SK-N-SH (cell line): Measurements from ENCODE around the gene SHKBP1. TPM values are rescaled to one million over a fixed set of nuclear protein-coding genes. Genes with fewer than 3 reads are reported as not detected.
"Not testable (repeated sequence)": the region's sequence is repeated elsewhere in the genome, so short reads cannot be mapped to it uniquely, and the experiment has no call there.

Experiments
- CTCF ChIA-PET: fragments of 300-600, 350-600 bp; formaldehyde crosslinking; extraction: SDS; loops from one replicate; lab custom pipeline; 2021; lab: Yijun Ruan, JAX
- POLR2A ChIA-PET: fragments of 350-600 bp; sonication (Branson Sonifier 250); formaldehyde crosslinking; extraction: SDS; loops from one replicate; lab custom pipeline; 2020; ENCODE audit warnings: antibody characterized with exemption, inconsistent platforms; lab: Yijun Ruan, JAX
- DNase-seq: peaks from one replicate; pipeline ENCODE4 v3.0.0; 2012
- H2AFZ ChIP-seq: fragments of 200-600 bp; sonication (generic); 2 replicates; pipeline ENCODE4 v1.8.1; 2016; ENCODE audit warnings: antibody characterized with exemption, mild to moderate bottlenecking, low read depth
- H3F3A ChIP-seq: fragments of 200-600 bp; sonication (generic); replicated peaks from 2 replicates; pipeline ENCODE3; 2016; ENCODE audit warnings: antibody characterized with exemption, mild to moderate bottlenecking; ENCODE audit not compliant: insufficient read depth
- H3K27ac ChIP-seq, 2 experiments: fragments of 200-500 bp in 1 of 2; fragments of 200-600 bp in 1 of 2; sonication (Bioruptor generic) in 1 of 2; sonication (generic), shearing (Covaris generic) in 1 of 2; 2 replicates each; pipeline versions ENCODE4 v1.5.1 to v1.6.1; 2014 to 2016; ENCODE audit warnings: low read depth in 2 of 2, inconsistent platforms in 1 of 2, low read length in 1 of 2, mild to moderate bottlenecking in 1 of 2, mixed read lengths in 1 of 2
- H3K27me3 ChIP-seq: fragments of 200-600 bp; sonication (generic), shearing (Covaris generic); 2 replicates; pipeline ENCODE4 v1.6.1; 2016; ENCODE audit warnings: mixed run types; ENCODE audit not compliant: insufficient read depth
- H3K36me3 ChIP-seq, 2 experiments: fragments of 200-500 bp in 1 of 2; fragments of 200-600 bp in 1 of 2; sonication (Bioruptor generic) in 1 of 2; sonication (generic) in 1 of 2; replicated peaks in 1 of 2; 2 replicates each; pipeline versions ENCODE3 to v1.5.1; 2014 to 2016; ENCODE audit warnings: low read length in 1 of 2, mild to moderate bottlenecking in 1 of 2; ENCODE audit not compliant: insufficient read depth in 2 of 2, control insufficient read depth in 1 of 2
- H3K4me1 ChIP-seq, 2 experiments: fragments of 200-500 bp in 1 of 2; fragments of 200-600 bp in 1 of 2; sonication (Bioruptor generic) in 1 of 2; sonication (generic), shearing (Covaris generic) in 1 of 2; 2 replicates each; pipeline versions ENCODE4 v1.5.1 to v1.6.1; 2014 to 2016; ENCODE audit warnings: low read depth in 1 of 2, low read length in 1 of 2, mixed run types in 1 of 2; ENCODE audit not compliant: insufficient read depth in 2 of 2, control insufficient read depth in 1 of 2
- H3K4me2 ChIP-seq: fragments of 200-600 bp; sonication (generic), shearing (Covaris generic); 2 replicates; pipeline ENCODE4 v1.6.1; 2017; ENCODE audit warnings: mixed run types
- H3K4me3 ChIP-seq, 2 experiments: fragments of 200-500 bp in 1 of 2; fragments of 200-600 bp in 1 of 2; sonication (Bioruptor generic) in 1 of 2; sonication (generic), shearing (Covaris generic) in 1 of 2; 2 replicates each; pipeline versions ENCODE4 v1.5.1 to v1.8.1; 2014 to 2016; ENCODE audit warnings: low read depth in 2 of 2, inconsistent platforms in 1 of 2, low read length in 1 of 2, mild to moderate bottlenecking in 1 of 2, mixed read lengths in 1 of 2, moderate library complexity in 1 of 2
- H3K79me2 ChIP-seq: fragments of 200-600 bp; sonication (generic); 2 replicates; pipeline ENCODE4 v1.8.1; 2017; ENCODE audit warnings: mild to moderate bottlenecking; ENCODE audit not compliant: insufficient read depth
- H3K9ac ChIP-seq: fragments of 200-600 bp; sonication (generic); 2 replicates; pipeline ENCODE4 v1.6.1; 2017; ENCODE audit warnings: mixed run types
- H3K9me2 ChIP-seq: fragments of 200-600 bp; sonication (generic); 2 replicates; pipeline ENCODE4 v1.6.1; 2017; ENCODE audit warnings: mixed run types
- H3K9me3 ChIP-seq: fragments of 200-600 bp; sonication (generic); 2 replicates; pipeline ENCODE4 v1.6.1; 2017; ENCODE audit warnings: mixed run types, mild to moderate bottlenecking, moderate library complexity
- H4K20me1 ChIP-seq: fragments of 200-600 bp; sonication (generic); 2 replicates; pipeline ENCODE4 v1.6.1; 2017; ENCODE audit warnings: mild to moderate bottlenecking, mixed run types; ENCODE audit not compliant: insufficient read depth
- NFIC ChIP-seq: IDR thresholded peaks from 2 replicates; pipeline ENCODE4 v1.4.0; 2012; ENCODE audit warnings: borderline replicate concordance
- NRF1 ChIP-seq: IDR thresholded peaks from 2 replicates; pipeline ENCODE4 v1.6.1; 2012; ENCODE audit warnings: low read depth, mild to moderate bottlenecking, low read length
- RFX5 ChIP-seq: IDR thresholded peaks from 2 replicates; pipeline ENCODE4 v1.6.1; 2012; ENCODE audit warnings: mild to moderate bottlenecking, improper control_type of control experiment, low read length
- SIN3A ChIP-seq: IDR thresholded peaks from 2 replicates; pipeline ENCODE4 v1.6.1; 2012; ENCODE audit warnings: low read depth, mild to moderate bottlenecking, low read length, moderate library complexity, borderline replicate concordance
- WGBS: methylation state at CpG from one replicate; pipeline ENCODE4 v1.1.6; 2017; ENCODE audit warnings: low lambda C conversion rate; 5-methylcytosine and 5-hydroxymethylcytosine counted together
- polyA plus RNA-seq, 3 experiments: library from polyadenylated mRNA; depleted of rRNA; stranded (reverse); fragments of >200 nt; gene quantifications; 2 replicates each; pipeline ENCODE4 v1.2.3, GENCODE V29; 2012
- TF ChIP-seq, protein P1 (sequence below): IDR thresholded peaks from 2 replicates; pipeline ENCODE4 v1.4.0; 2012; ENCODE audit warnings: low read depth
- TF ChIP-seq, protein P2 (sequence below): IDR thresholded peaks from 2 replicates; pipeline ENCODE4 v1.6.1; 2012; ENCODE audit warnings: mild to moderate bottlenecking, low read depth, low read length, moderate library complexity
- TF ChIP-seq, protein P3 (sequence below): IDR thresholded peaks from 2 replicates; pipeline ENCODE4 v1.4.0; 2012; ENCODE audit warnings: low read depth, borderline replicate concordance

The SHKBP1 gene
- polyA plus RNA-seq, 1 of the 3 experiments (the other 2 are of a cell fraction), result 62.7 TPM

DNA sequence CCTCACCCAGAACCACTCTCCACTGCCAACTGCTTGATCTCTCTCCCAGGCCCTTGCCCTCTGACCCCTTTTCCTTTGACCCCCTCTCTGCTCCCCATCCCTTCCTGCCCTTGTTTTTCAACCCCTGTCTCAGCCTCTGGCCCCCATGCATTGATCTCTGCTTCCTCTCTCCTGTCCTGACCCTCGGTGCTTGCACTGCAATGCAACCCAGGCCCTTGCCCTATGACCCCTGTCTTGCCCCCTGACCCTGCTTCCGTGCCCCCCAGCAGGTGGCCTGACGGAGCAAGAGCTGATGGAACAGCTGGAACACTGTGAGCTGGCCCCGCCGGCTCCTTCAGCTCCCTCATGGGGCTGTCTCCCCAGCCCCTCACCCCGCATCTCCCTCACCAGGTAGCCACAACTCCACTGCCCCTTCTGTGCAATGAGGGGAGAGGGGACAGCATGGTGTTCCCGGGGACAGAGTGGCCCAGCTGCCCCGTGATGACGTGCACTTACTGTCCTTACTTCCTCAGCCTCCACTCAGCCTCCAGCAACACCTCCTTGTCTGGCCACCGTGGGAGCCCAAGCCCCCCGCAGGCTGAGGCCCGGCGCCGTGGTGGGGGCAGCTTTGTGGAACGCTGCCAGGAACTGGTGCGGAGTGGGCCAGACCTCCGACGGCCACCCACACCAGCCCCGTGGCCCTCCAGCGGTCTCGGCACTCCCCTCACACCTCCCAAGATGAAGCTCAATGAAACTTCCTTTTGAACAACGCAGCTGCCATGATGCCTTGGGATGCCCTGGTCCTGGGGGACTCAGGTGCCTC, 14.0 kb downstream of the SHKBP1 start:
- Histone ChIP-seq H3K9me2 (no peaks in the 10 kb centered on the region), H3K4me3 (no peak overlapping the region), H3K9ac (no peak overlapping the region), H3K36me3 (peaks cover 0 to 10% of the 10 kb centered on the region in 2 experiments), H3F3A (peaks cover 3% of the 10 kb centered on the region), H3K9me3 (no peaks in the 10 kb centered on the region)
- CTCF ChIA-PET, result interaction anchor here (1.3 to 3.1 kb wide), 2 partner anchors 44 to 50 kb away, joined by 3 to 13 read pairs; no protein-coding TSS in a partner anchor
- WGBS, result 92% methylated on average over 16 of the region's 22 CpGs
- POLR2A ChIA-PET, result no interaction called here
- TF ChIP-seq, protein P1, sequence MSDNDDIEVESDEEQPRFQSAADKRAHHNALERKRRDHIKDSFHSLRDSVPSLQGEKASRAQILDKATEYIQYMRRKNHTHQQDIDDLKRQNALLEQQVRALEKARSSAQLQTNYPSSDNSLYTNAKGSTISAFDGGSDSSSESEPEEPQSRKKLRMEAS, result no peak
- TF ChIP-seq, protein P2, sequence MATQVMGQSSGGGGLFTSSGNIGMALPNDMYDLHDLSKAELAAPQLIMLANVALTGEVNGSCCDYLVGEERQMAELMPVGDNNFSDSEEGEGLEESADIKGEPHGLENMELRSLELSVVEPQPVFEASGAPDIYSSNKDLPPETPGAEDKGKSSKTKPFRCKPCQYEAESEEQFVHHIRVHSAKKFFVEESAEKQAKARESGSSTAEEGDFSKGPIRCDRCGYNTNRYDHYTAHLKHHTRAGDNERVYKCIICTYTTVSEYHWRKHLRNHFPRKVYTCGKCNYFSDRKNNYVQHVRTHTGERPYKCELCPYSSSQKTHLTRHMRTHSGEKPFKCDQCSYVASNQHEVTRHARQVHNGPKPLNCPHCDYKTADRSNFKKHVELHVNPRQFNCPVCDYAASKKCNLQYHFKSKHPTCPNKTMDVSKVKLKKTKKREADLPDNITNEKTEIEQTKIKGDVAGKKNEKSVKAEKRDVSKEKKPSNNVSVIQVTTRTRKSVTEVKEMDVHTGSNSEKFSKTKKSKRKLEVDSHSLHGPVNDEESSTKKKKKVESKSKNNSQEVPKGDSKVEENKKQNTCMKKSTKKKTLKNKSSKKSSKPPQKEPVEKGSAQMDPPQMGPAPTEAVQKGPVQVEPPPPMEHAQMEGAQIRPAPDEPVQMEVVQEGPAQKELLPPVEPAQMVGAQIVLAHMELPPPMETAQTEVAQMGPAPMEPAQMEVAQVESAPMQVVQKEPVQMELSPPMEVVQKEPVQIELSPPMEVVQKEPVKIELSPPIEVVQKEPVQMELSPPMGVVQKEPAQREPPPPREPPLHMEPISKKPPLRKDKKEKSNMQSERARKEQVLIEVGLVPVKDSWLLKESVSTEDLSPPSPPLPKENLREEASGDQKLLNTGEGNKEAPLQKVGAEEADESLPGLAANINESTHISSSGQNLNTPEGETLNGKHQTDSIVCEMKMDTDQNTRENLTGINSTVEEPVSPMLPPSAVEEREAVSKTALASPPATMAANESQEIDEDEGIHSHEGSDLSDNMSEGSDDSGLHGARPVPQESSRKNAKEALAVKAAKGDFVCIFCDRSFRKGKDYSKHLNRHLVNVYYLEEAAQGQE, result no peak
- TF ChIP-seq NRF1 (no peak), NFIC (no peak)
- TF ChIP-seq, all 33 proteins: peak for 0
- no peak overlapping the region for H3K27ac ChIP-seq
- no peaks in the 10 kb centered on the region for H4K20me1 ChIP-seq
- DNase-seq, result no peak
- H2AFZ ChIP-seq, result no peak overlapping the region
- no peak overlapping the region for H3K4me2 ChIP-seq
- no peaks in the 10 kb centered on the region; a peak in 1 of 4 replicates for H3K4me1 ChIP-seq
- no peaks in the 10 kb centered on the region for H3K79me2 ChIP-seq
- H3K27me3 ChIP-seq, result no peaks in the 10 kb centered on the region

DNA sequence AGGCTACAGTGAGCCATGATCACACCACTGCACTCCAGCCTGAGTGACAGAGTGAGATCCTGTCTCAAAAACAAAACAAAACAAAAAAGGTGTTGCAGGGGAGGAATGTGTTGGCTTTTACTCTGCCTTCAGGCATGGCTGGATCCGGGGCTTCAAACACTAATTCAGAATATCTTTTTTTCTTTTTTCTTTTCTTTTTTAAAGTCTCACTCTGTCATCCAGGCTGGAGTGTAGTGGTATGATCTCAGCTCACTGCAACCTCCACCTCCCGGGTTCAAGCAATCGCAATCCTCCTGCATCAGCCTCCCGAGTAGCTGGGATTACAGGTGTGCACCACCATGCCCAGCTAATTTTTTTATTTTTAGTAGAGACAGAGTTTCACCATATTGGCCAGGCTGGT, 15.1 kb downstream of the SHKBP1 start:
- H3F3A ChIP-seq, H3K27ac ChIP-seq, H4K20me1 ChIP-seq, H3K27me3 ChIP-seq, H3K9ac ChIP-seq, CTCF ChIA-PET, H3K4me2 ChIP-seq, H3K36me3 ChIP-seq, H3K79me2 ChIP-seq, H3K9me2 ChIP-seq, H2AFZ ChIP-seq, H3K4me3 ChIP-seq, DNase-seq, H3K4me1 ChIP-seq, H3K9me3 ChIP-seq: not testable (repeated sequence)
- POLR2A ChIA-PET, result interaction anchor here (0.6 kb wide), 1 partner anchor 21 kb away, joined by 3 read pairs; no protein-coding TSS in a partner anchor
- WGBS, result 71% methylated on average over 4 of the region's 4 CpGs

DNA sequence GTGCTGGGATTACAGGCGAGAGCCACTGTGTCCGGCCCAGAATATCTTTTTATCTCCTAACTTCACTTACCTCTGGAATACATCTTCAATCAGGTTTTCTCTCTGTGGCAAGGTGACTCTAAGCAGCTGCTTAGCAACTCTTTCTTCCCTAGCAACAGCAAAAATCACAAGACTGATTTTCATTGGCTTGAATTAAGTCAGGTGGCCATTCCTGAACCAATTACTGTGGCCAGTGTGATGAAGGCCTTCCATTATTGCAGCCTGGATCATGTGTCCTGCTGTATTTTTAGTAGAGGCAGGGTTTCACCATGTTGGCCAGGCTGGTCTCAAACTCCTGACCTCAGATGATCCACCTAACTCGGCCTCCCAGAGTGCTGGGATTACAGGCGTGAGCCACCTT, 15.5 kb downstream of the SHKBP1 start:
- TF ChIP-seq, protein P3, sequence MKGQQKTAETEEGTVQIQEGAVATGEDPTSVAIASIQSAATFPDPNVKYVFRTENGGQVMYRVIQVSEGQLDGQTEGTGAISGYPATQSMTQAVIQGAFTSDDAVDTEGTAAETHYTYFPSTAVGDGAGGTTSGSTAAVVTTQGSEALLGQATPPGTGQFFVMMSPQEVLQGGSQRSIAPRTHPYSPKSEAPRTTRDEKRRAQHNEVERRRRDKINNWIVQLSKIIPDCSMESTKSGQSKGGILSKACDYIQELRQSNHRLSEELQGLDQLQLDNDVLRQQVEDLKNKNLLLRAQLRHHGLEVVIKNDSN, result peak; percentile 80; the same call in 1 of the 2 replicates
- TF ChIP-seq SIN3A (no peak), RFX5 (peak; percentile 98)
- TF ChIP-seq, all 33 proteins: peak for 2
- H3K36me3 ChIP-seq, result peaks cover 0 to 5% of the 10 kb centered on the region in 2 experiments
- H3K27ac ChIP-seq, result no peak overlapping the region
- H3K4me3 ChIP-seq, result no peak overlapping the region
- H3K79me2 ChIP-seq, result no peaks in the 10 kb centered on the region
- H4K20me1 ChIP-seq, result no peaks in the 10 kb centered on the region
- 91% methylated on average over 4 of the region's 4 CpGs for WGBS
- no peaks in the 10 kb centered on the region for H3K9me3 ChIP-seq
- peak; percentile 58 for DNase-seq
- ChIA-PET CTCF (no interaction called here), POLR2A (no interaction called here)
- H2AFZ ChIP-seq, result no peak overlapping the region
- no peaks in the 10 kb centered on the region for H3K9me2 ChIP-seq
- H3K4me1 ChIP-seq, result peaks cover 0 to under 1% of the 10 kb centered on the region in 2 experiments; a peak in 1 of 4 replicates
- H3F3A ChIP-seq, result peaks cover 8% of the 10 kb centered on the region
- no peak overlapping the region for H3K4me2 ChIP-seq
- no peak overlapping the region for H3K9ac ChIP-seq
- H3K27me3 ChIP-seq, result no peaks in the 10 kb centered on the region
